Suppressor macrophage (primary cell): Measurements from ENCODE around the gene RAB26.

ENCODE experiments used
- DNase-seq, 4 experiments: peaks; one replicate each; pipeline ENCODE4 v3.0.0-alpha.2; 2020 to 2022

The RAB26 gene

DNA sequence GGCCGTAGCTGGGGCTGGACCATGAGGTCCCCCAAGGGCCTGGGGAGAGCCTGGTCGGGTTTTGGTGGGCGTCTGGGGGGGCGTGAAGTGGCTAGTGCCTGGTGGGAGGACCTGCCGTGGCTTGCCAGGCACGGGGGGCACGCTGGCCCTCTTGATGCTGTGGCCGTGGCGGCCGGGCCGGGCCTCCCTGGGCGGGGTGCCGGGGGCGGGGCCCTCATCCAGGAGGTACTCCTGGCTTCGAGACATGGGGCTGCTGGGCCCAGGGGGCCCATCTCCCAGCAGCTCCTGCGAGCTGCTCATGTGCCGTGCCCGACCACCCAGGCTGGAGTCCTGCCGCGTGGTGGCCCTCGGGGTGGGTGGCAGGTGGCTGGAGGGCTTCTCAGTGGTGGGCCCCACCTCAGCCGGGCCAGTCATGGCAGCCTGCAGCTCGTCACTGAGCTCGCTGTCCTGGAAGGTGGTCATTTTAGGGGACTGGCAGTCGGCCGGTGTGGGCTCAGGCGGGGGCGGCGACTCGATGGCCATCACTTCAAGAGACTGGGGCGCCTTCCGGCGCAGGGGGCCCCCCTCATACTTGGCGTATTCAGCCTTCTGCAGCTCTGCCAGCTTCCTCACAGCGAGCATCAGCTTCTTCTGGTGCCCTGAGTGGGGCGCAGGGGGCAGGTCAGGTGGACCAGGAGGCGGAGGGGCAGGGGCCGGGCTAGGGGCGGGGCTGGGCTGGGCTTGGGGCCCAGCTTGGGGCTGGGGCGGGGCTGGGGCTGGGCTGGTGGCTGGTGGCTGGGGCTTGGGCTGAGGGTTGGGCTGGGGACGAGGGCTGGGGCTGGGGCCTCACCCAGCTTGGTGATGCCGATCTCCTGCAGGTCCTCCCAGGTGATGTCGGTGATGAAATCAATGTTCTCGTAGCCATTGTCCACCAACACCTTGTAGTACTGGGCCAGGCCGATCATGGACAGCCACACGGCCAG, 32.8 kb downstream of the RAB26 start:
- DNase-seq: no peak

DNA sequence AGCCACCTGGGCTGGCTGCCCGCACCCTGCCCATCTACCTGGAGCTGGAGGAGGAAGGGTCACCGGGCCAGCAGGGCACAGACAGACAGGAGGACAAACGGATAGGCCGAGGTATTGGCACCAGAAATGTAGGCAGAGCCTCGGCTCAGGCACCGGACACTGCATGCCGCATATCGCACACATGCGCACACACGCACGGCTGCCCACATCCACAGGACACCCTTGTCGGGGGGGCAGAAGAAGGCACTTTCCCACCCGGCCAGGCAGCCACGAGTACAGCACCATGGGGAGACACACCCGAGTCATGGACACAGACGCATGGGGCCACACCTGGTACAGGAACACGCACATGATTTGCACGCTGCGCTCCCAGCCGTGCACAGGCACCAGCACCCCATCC, 33.5 kb downstream of the RAB26 start:
- no peak for DNase-seq

DNA sequence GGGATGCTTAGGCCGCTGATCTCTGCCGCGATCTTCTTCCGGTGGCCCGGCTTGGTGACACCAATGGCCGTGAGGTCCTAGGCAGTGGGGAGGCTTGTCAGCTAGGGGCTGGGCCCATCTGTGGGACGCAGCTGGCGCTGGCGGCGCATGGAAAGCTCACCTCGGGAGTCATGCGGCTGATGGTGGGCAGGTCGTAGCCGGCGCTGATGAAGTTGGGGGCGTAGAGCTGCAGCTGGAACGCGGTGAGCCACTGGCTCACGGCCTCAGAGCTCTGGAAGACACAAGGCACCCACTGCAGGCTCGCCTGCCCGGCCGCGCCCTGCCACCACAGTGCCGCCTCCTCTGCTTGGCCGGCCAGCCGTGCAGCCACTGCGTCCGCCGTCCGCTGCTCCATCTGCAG, 35.2 kb downstream of the RAB26 start:
- DNase-seq: no peak

DNA sequence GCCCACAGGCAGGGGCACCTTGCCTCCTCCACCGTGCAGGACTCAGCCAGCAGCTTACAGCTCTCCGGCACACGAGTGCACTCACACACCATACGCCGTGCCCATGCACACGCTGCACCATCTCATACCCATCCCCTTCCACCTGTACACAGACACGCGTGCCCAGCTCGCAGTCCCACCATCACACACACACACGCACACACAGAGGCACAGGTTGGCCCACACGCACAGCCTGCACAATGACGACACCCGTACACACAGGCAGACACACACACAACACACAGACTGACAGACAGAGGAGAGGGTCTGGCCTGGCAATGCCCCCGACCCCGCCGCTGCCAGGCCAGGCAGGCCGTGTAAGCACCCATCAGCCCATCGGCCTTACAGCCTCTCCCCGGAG, 35.9 kb downstream of the RAB26 start:
- no peak for DNase-seq

DNA sequence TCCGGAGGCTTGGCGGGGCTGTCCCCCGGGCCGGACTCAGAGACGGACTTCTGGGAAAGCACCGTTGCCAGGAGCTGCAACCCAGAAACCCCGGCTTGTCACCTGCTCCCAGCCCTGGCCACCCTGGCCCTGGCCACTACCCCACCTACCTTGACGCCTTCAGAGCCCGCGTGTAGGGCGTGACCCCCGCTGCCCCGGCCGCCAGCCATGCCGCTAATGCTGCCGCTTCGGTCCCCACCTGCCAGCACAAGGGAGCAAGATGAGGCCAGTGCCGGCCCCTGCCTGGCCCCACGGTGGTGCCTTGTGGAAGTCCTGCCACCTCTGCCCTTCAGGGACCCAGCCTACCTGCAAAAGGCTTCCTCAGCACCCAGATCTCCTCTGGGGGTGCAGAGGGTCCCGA, 36.5 kb downstream of the RAB26 start:
- no peak for DNase-seq

DNA sequence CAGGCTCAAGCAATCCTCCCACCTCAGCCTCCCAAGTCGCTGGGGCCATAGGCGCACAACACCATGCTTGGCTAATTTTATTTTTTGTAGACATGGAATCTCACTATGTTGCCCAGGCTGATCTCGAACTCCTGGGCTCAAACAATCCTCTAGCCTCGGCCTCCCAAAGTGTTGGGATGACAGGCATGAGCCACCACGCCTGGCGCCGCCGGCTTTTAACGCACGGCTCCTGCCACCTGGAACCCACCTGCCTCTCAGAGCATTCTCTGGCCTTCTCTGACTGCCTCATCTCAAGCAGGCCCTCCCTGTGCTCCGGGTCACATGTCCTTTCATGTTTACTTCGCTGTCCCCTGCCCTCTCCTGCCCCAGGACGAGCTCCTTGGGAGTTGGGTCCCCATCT, 37.6 kb downstream of the RAB26 start:
- no peak for DNase-seq

DNA sequence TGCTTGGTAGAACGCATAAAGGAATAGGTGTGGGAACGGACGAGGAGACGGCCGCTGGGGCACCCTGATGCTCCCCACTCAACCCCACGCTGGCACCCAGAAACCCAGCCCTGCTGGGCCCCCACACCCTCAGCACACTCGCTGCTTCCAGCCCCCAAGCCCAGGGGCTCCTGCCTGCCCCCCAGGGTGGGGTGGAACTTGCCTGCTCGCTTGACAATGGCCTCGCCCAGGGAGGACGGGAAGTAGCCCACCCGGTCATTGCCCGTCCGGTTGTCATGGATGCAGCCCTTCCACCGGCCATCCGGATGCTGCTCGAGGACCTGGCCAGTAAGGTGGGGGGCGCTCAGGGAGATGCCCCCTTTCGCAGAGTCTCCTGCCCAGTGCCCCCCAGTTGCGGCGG, 38.1 kb downstream of the RAB26 start:
- no peak for DNase-seq

DNA sequence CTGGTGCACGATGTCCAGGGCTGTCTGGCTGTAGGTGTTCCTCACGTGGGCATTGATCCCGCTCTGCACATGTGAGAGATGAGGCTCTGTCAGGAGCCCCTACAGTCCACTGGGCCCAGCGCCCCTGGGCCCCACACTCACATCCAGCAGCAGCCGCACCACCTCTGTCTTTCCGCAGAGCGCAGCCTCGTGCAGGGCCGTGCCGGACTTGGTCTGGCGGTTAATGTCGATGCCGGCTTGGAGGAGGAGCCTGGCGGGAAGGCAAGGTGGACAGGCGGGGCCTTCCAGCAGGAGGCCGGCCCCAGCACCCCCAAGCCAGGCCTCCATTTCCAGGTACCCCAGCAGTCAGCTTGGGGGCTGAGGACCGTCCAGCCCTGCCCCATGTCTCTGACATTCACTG, 38.8 kb downstream of the RAB26 start:
- no peak for DNase-seq

DNA sequence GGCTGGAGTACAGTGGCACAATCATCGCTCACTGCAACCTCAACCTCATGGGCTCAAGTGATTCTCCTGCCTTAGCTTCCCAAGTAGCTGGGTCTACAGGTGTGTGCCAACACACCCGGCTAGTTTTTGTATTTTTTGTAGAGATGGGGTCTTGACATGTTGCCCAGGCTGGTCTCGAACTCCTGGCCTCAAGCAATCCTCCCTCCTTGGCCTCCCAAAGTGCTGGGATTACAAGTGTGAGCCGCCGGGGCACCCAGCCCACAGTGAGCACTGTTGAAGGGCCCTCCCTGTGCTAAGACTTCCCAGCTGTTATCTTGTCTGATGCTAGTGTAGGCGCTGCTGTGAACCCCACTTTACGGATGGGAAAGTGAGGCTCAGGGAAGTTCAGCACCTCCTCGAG, 40.0 kb downstream of the RAB26 start:
- no peak for DNase-seq

DNA sequence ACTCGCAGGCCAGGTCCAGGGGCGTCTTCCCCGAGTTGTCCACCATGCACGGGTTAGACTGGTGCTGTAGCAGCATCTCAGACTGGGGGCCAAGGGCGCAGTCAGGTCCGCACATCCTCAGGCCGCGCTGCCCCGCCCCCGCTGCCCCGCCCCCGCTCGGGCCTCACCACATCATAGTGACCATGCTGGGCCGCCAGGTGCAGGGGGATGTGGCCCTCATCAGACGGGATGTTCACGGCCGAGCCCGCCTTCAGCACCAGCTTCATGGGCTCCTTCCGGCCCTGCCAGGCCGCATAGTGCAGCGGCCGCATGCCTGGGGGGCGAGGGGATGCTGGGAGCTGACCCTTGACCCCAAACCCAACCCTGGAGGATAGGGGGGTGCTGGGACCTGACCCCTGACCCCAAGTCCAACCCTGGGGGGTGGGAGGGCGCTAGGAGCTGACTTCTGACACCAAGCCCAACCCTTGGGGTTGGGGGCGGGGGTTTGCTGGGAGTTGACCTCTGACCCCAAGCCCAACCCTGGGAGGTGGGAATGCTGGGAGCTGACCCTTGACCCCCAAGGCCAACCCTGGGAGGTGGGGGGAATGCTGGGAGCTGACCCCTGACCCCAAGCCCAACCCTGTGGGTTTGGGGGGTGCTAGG, 40.9 kb downstream of the RAB26 start:
- no peak for DNase-seq

DNA sequence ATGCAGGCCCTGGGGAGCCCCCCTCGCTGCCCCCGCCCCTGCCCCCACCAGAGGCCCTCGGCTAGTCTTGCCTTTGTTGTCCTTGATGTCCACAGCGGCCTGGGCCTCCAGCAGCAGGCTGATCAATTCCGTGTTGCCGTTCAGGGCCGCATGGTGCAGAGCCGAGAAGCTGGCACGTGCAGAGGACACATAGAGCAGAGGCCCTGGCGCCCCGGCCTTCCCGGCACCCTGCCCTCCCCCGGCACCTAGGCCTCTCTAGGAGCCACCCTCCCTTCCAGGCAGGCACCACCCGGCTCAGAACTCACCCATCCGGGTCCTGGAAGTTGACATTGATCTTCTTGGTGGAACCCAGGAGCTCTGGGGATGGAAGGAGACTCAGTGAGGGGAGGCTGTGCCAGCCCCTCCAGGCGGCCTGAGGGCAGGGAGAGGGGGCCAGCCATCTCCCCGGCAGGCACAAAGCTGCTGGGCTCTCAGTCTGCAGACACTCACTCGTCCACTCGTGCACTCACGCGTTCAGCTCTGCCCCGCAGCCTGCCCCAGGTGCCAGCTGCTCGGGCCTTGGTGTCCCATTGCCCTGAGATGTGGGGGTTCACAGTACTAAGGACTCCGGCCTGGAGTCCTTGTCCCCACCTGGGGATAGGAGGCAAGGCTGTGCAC, 41.7 kb downstream of the RAB26 start:
- no peak for DNase-seq

DNA sequence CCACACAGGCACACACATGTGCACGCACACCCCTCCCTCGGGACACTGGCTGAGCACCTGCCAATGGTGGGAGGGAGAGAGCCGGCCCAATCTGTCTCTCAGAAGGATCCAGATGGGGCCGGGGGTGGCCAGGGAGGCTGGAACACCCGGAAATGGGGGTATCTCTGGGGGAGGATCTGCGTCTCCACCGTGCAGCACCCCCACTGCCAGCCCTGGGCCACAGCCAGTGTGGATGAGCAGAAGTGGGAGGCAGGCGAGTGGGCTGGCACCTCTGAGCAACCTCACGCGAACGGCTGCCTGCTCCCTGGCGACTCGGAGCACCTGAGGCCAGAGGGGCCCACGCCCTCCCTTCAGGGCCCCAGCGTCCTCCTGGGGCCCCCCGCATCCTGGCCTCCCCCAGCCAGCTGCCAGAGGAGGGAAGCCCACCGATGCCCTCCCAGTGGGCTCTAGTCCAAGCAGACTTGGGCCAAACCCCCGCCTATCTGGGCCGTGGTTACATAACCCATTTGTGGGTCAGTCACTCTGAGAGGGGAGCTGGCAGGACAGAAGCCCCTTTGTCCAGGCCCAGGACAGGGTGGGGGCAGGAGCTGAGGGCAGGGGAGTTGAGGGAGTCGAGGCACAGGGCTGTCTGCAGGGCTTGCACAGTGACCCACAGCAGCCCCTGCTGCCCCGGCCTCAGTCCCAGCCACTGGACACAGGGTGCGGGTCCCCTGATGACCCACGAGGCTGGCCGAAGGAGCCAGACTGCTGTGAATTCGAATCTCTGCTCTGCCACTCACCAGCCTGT, 42.4 kb downstream of the RAB26 start:
- no peak for DNase-seq

DNA sequence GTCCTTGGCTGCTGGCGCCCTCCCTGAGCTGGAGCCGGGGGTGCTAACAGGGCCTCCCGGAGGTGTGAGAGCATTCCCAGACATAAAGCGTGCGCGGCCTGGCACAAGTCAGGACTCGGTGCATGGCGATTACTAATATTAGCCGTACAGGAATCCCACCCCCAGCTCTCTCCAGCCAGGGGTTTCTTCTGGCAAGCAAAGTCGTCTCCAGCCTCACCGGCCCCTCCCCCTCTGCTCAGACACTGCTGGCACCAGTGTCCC, 43.0 kb downstream of the RAB26 start:
- DNase-seq: no peak

DNA sequence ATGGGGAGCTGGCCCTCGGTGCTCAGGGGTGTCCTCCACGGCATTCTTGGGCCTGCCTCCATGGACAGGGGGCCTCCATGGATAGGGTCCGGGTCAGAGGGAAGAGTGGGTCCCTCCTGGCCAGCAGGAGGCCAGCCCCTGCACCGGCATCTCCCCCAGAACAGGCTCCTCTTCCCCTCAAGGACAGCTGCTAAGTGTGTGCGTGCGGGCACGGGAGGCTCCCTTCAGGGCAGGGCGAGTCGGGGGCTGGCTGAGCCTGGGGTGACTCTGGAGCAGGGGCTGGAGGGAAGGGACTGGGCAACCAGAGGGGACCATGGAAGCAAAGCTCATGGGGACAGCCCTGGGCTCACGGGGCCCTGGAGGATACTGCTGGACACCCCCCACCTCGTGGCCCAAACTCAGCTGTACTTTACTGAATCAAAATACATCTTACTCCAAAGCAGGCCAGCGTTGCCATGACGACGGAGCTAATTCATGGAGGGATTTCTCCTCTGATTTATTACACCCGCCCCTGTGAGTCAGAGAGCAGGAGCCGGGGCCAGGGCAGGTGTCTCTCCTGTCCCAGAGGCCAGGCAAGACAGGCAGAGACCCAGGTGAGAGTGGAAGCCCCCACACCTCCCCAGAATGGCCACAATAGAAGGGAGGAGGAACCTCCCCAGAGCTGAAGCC, 45.9 kb downstream of the RAB26 start:
- no peak for DNase-seq

DNA sequence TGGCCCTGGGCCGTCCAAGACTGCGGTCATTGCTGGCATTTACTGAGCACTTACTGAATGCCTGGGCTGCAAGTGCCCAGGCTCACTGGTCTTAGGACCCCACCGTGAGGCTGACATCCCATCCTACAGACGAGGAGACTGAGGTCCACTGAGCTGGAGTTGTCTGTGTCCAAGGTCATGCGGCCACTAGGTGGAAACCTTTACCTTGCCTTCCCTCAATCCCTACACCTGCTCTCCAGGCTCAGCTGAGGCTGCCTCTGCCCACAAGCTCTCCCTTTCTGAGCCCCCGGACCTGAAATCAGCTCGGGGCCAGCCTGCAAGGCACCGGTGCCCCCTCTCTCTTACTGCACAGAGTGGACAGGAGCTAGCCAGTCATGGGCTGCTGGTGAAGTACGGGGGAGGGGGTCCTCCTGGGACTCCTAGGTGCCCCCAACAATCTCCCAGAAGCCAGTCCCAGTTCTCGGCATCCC, 46.5 kb downstream of the RAB26 start:
- peak; percentile 21 to 63 (median 42) for DNase-seq

DNA sequence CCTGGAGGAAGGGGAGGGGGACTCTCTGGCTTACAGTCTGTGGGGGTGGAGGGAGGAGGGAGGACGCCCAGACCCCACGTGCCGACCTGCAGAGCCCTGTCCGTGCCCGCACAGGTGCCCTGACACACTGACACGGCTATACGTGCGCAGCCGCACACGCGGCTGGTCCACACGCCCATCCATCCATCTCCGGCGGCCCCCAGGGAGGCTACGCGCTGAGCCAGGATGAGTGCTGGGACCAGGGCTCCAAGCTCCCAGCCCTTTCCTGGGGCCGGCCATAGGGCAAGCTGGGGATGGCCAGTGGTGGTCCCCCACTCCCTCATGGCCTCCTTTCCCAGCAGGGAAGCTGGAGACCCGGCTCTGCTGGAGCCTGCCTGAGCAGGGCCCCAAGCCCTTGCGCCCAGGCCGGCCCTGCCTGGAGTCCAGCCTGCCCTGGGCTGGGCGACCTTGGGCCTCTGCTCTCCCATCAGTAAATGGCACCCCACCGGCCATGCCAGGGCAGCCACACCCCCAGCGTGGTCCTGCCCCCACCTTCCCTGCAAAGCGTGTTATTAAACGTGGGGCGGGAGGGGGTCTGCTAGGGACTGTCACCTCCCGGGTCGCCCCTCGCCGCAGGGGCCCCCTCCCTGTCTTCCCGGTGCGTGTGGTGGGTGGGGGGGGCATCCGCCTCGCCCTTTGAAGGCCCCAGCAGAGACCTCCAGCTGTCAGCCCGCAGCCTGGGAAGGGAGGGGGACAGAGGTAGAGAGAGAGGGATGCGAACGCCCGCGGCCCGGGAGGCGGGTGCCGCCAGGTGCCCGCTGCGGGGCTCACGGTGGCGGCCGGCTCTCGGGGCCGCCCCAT, 47.1 kb downstream of the RAB26 start:
- no peak for DNase-seq

DNA sequence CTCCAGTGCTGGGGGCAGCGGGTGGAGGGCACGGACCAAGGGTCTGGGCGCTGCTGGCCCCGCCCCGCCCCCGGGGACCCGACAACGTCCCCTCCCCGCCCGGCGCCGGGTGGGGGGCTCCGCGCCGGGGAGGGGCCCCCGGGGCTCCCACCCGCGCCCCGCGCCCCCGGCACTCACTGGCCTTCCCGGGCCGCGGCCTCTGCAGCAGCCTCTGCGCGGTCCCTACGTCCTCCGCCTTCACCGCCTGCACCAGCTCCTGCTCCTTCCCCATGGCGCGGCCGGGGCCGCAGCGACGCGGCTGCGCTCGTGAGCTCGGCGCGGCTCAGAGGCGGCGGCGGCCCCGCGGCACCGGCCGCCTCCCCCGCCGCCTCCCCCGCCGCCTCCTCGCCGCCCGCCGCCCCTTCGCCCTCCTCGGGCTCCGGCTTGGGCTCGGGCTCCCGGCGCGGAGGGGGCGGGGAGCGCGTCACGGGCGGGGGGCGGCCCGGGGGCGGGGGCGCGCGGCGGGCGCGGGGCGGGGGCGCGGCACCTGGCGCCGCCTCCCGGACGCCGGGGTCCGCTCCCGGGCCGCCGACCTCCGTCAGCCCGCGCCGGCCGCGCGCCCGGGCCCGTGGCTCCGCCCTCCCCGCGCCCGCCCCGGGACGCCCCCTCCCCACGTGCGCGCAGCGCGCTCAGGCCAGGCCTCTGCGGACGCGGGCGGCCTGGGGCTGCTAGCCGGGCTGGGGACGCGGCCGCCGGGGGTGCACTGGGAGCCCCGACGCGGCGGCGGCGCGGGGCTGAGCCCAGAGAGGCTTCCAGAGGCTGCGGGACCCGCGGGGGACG, 47.9 kb downstream of the RAB26 start, which contains the start of gene CASKIN1:
Gene CASKIN1 (minus strand): TSS at position 444 of the 819 bp plus-strand sequence. CDS start 173 bp downstream, at position 271.
- peak; percentile 43 to 82 (median 66) for DNase-seq

DNA sequence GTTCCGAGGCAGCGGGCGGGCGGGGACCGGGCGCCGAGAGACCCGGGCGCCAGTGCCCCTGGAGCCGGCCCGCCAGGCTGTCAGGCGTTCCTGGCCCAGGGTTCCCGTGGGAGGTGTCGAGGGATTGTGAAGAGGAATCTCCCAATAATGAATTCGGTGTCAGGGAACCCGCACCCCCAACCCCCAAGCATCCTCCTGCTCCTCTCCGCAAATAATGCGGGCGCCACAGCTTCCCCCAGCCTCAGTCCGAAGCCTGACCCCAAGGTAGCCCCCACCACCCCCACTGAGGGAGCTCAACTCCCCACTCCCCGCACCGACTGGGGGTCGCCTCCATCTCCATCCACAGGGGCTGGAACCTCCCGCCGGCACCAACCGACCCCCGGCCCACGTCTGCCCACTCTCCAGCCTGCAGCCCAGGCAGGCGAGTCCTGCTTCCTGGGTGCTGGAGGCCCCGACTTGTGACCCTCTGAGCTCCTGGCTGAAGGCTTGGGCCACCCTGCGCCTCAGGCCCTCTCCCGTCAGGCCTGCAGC, 48.6 kb downstream of the RAB26 start:
- no peak for DNase-seq

DNA sequence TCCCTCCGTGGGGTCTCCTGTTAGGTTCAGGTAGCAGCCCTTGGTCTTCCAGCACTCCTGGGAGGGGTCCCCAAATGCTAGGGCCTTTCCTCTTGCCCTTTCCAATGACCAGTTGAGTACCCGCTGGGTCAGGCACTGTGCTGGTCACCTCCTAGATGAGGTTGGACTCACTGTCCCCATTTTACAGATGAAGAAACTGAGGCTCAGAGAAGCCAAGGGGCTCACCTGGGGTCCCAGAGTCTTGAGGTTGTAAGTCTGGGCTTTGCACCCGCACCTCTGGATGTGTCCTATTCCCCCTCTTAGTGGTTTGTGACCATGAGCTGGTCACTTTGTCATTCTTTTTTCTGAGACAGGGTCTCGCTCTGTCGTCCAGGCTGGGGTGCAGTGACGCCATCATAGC, 49.3 kb downstream of the RAB26 start:
- DNase-seq: no peak

DNA sequence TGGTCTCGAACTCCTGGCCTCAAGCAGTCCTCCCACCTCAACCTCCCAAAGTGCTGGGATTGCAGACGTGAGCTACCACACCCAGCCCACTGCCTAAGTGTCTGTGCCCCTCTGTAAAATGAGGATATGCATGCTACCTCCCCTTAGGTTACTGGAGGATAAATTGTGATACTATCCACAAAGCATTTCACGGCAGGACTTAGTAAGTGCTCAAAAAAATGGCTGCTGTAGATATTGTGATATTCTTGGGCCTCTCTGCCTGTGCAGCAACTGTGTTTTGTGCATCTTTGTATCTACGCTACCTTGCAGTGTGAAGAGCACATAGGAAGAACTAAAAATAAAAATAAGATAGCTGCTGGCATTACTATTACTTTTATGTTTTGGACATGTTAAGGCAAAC, 49.9 kb downstream of the RAB26 start:
- DNase-seq: no peak
